Suppressor macrophage (primary cell): ENCODE results near the gene SURF1.
"Not testable (repeated sequence)": the region's sequence is repeated elsewhere in the genome, so short reads cannot be mapped to it uniquely, and the experiment has no call there.

Source experiments
- DNase-seq, 4 experiments: peaks; one replicate each; pipeline ENCODE4 v3.0.0-alpha.2; 2020 to 2022

The SURF1 gene

DNA sequence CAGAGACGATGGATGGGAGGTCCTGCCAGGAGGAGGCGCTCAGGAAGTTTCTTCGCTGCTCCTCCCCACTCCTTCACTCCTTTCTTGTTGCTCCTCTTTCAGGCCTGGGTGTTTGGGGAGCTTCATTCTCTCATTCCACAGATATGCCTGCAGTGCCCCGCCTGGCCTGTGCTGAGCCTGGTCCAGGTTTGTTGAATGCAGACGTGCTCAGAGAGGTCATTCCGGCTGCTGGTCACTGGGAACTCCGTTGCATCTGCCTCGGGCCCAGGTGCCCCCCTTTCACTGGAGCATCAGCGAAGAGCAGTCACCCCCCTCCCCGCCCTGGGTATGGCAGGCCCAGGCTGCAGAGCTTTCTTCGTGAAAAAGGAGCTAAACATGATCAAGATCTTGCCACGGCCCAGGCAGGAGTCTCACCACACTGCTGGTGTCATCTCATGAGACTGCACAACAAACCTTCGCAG lies 35.8 kb downstream of the SURF1 start:
- no peak for DNase-seq

DNA sequence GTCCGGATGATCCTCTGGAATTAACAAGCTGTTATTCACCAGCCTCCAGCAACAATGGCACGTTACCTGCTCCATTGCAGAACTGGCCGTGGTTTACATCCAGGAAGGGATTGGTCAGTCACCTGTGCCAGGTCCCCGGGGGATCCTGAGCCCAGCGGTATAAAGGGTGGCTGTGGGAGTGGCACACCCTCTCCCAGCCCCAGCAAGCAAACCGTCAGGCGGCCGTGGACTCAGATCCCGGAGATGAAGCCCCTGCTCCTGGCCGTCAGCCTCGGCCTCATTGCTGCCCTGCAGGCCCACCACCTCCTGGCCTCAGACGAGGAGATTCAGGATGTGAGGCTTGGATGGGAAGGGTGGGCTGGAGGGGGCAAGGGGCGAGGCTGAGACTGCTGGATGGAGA lies 38.7 kb downstream of the SURF1 start:
- not testable (repeated sequence) for DNase-seq

DNA sequence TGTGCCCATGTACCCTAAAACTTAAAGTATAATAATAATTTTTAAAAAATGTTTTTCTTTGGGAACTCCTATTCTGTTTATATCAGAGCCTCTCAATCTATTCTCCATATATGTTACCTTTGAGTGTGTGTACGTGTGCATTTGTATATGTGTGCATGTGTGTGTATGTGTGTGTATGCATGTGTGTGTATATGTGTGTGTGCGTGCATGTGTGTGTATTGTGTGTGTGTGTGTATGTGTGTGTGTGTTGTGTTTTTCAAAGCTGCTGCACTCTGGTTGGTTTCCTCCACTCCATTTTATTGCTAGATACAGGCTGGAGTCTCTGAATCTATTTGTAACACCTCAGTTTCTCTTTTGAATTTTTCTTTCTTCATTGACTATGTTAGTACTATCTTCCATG lies 40.3 kb downstream of the SURF1 start:
- DNase-seq, result no peak

DNA sequence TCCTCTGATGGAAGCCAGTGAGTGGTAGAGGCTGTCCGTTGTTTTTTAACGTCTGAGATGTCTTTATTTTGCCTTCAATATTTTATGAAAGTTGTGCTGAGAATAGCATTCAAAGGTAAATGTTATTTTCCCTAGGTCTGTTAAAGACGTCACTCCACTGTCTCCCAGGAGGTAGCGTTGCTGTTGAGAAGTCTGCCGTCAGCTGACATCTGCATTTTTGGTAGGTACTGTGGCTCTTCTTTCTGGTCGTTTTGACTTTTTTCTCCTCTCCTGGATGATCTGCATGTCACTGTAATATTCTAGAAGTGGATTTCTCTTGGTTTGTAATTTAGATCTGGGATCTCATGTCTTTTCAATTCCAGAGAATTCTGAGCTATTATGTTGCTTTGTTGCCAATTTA lies 46.7 kb downstream of the SURF1 start:
- no peak for DNase-seq

DNA sequence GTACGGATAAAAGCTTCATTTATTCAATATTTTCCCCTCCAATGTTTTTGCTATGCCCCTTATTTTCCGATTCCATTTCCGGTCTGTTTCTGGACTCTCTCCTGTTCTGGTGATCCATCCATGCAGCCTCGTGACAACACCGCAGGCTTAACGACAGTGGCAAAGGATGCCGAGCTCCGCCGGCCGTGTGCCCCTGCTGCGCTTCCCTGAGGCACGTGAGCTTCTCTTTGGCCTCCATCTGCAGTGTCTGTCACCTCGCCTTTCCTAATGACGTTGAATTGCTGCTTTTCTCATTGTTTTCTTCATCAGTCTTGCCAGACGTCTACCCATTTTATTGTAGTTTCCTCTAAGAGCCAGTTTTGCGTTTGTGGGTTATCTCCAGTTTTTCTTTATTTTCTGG lies 49.0 kb downstream of the SURF1 start:
- no peak for DNase-seq

DNA sequence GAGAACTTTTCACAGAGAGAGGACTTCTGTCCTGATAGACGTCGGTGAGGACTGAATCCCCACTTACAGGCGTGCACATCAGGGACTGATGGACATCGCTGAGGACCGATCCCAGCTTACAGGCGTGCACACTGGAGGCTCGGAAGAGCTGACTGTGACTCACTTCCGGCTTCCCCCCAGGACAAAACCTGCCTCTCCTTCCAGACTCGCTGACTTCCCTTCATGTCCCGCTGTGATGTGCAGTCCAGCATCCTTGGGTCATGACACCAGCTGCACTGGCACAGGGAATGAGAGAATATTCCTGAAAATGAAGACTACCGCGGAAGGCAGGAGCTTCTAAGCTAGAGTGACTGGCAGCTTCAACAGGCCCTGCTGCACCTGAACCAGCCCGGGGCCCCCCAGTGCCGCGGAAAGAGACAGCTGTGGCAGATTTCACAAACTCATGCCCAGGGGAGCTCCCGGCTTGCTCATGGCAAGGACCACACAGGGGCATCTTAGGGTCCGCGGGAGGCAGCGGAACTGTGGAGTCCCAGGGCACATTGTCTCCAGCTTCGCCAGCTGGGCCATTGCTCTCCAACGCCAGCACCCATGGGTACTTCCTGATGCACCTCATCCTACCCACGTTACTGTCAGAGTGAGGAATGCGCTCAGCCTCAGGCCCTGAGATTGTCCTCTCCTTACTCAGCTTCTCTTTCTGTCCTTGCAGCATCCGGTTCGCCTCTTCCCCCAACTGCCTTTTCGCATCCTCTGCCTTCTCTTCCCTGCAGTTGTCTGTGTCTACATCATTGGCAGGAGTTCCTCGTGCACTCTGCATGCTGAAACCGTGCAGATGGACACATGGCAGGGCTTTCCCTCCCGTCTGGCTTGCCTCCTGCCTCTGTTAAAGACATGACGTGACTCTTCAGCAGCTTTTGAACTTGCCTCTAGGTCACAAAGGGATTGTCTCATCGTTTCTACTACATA lies 49.8 kb downstream of the SURF1 start:
- no peak for DNase-seq

DNA sequence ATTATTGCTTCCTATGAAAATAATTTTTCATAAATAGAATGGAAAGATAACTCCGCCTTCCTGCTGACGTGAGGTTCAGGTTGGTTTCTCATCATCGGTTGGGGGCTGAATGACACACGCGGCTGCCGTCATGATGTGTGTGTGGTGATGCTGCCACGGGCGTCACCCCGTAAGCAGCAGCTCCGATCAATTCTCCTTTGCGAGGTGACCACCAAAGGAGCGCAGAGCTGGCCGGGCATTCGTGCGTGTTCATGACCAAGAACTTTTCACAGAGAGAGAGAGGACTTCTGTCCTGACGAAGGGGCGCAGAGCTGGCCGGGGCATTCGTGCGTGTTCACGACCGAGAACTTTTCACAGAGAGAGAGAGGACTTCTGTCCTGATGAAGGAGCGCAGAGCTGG lies 50.6 kb downstream of the SURF1 start:
- no peak for DNase-seq

DNA sequence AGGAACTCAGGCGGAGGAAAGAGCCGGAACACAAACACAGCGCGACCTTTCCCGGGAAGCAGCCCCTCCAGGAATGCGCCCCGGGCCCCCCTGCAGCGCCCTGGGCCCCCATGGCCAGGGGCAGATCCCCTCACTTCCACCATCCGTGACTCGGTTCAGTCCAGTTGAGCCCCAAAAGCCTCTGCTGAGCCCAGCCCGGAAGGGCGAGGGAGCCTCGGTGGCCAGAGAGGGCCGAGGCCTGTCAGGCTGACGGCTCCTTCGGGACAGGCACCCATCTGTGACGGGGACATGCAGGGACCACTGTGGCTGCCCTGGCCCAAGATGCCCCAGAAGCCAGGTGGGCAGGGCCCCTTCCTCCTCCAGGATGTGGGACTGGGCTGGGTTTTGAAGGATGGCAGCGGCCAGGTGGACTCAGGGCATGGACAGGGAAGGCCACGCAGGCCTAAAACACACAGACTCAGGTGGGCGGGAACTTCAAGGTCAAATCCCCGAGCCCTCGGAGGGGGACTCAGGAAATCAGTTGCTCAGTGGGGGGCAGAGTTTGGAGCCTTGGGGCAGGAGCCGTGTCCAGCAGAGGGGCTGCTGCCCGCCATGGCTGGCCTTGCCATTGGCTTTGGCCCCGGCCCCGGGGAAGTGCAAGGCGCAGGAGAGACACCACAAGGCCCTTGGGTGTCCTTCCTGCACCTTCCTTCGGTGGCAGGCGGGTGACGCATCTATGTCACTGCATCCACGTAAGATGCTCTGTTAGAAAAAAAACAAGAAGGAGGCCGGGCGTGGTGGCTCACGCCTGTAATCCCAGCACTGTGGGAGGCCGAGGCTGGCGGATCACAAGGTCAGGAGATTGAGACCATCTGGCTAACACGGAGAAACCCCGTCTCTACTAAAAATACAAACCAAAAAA lies 51.6 kb downstream of the SURF1 start:
- DNase-seq, result no peak

- DNase-seq, result no peak
Observed at GRCh38 chr9:133304158-133304470, 52.2 kb downstream of the SURF1 start.

GRCh38 chr9:133303266-133304157 lies 52.8 kb downstream of the SURF1 start:
- no peak for DNase-seq
